DOHH2 (cell line): ENCODE data around the gene SPAG16.
"Not testable (repeated sequence)": the region's sequence is repeated elsewhere in the genome, so short reads cannot be mapped to it uniquely, and the experiment has no call there.

Experiments
- H3F3A ChIP-seq: fragments of 200-600 bp; sonication (generic), shearing (Covaris generic); 2 replicates; pipeline ENCODE4 v1.6.0; 2016; ENCODE audit warnings: antibody characterized with exemption, mild to moderate bottlenecking; ENCODE audit not compliant: control insufficient read depth, insufficient read depth
- H3K27ac ChIP-seq: fragments of 200-600 bp; sonication (generic); 2 replicates; pipeline ENCODE4 v1.5.1; 2014; ENCODE audit warnings: low read depth, mild to moderate bottlenecking, low read length, moderate library complexity
- H3K27me3 ChIP-seq: fragments of 200-600 bp; sonication (generic); 2 replicates; pipeline ENCODE4 v1.6.1; 2014; ENCODE audit warnings: mild to moderate bottlenecking, low read length, mixed read lengths; ENCODE audit not compliant: control insufficient read depth
- H3K36me3 ChIP-seq: fragments of 200-600 bp; sonication (generic); 2 replicates; pipeline ENCODE4 v1.6.1; 2014; ENCODE audit warnings: mild to moderate bottlenecking, low read length, moderate library complexity, mixed read lengths; ENCODE audit not compliant: control insufficient read depth
- H3K4me1 ChIP-seq: fragments of 200-600 bp; sonication (generic); 2 replicates; pipeline ENCODE4 v1.6.1; 2014; ENCODE audit warnings: mild to moderate bottlenecking, low read length, mixed read lengths; ENCODE audit not compliant: control insufficient read depth
- H3K4me2 ChIP-seq: fragments of 200-600 bp; sonication (generic); 2 replicates; pipeline ENCODE4 v1.6.0; 2014; ENCODE audit warnings: mild to moderate bottlenecking, low read length, moderate library complexity
- H3K4me3 ChIP-seq: fragments of 200-600 bp; sonication (generic); 2 replicates; pipeline ENCODE4 v1.5.1; 2014; ENCODE audit warnings: mild to moderate bottlenecking, low read length, mixed read lengths
- H3K79me2 ChIP-seq: fragments of 200-600 bp; sonication (generic); 2 replicates; pipeline ENCODE4 v1.6.1; 2014; ENCODE audit warnings: mild to moderate bottlenecking, low read length, mixed read lengths; ENCODE audit not compliant: control insufficient read depth
- H3K9me2 ChIP-seq: fragments of 200-600 bp; sonication (generic); replicated peaks from 2 replicates; pipeline ENCODE4 v1.6.1; 2014; ENCODE audit warnings: mild to moderate bottlenecking, low read length, mixed read lengths; ENCODE audit not compliant: control insufficient read depth
- H3K9me3 ChIP-seq: fragments of 200-600 bp; sonication (generic); 2 replicates; pipeline ENCODE4 v1.6.1; 2014; ENCODE audit warnings: antibody characterized with exemption, low read length, mixed read lengths; ENCODE audit not compliant: control insufficient read depth, insufficient read depth
- H4K20me1 ChIP-seq: fragments of 200-600 bp; sonication (generic); 2 replicates; pipeline ENCODE4 v1.6.0; 2014; ENCODE audit warnings: low read depth, mild to moderate bottlenecking, antibody characterized with exemption, low read length, moderate library complexity; ENCODE audit not compliant: control insufficient read depth, insufficient read depth
- CTCF ChIP-seq: fragments of 200-600 bp; sonication (generic); IDR thresholded peaks from one replicate; pipeline ENCODE4 v1.5.1; 2014; ENCODE audit warnings: antibody characterized with exemption, mild to moderate bottlenecking, low read depth, low read length; ENCODE audit not compliant: poor library complexity, severe bottlenecking
- EZH2phosphoT487 ChIP-seq: fragments of 200-600 bp; sonication (generic); IDR thresholded peaks from 2 replicates; pipeline ENCODE4 v1.6.1; 2017; ENCODE audit warnings: borderline replicate concordance, mild to moderate bottlenecking, antibody characterized with exemption, low read length, moderate library complexity, mixed read lengths

The SPAG16 gene

GRCh38 chr2:213991453-213992108, 707.3 kb downstream of the SPAG16 start:
- Histone ChIP-seq H3K79me2 (no peaks in the 10 kb centered on the region), H3K9me3 (no peaks in the 10 kb centered on the region), H3K36me3 (no peaks in the 10 kb centered on the region), H3K27ac (no peak overlapping the region), H3K4me3 (no peak overlapping the region), H3K4me1 (no peaks in the 10 kb centered on the region), H3K27me3 (no peaks in the 10 kb centered on the region), H3K4me2 (no peak overlapping the region), H4K20me1 (no peaks in the 10 kb centered on the region), H3K9me2 (no peaks in the 10 kb centered on the region), H3F3A (no peaks in the 10 kb centered on the region)
- TF ChIP-seq CTCF (no peak), EZH2phosphoT487 (no peak)

DNA sequence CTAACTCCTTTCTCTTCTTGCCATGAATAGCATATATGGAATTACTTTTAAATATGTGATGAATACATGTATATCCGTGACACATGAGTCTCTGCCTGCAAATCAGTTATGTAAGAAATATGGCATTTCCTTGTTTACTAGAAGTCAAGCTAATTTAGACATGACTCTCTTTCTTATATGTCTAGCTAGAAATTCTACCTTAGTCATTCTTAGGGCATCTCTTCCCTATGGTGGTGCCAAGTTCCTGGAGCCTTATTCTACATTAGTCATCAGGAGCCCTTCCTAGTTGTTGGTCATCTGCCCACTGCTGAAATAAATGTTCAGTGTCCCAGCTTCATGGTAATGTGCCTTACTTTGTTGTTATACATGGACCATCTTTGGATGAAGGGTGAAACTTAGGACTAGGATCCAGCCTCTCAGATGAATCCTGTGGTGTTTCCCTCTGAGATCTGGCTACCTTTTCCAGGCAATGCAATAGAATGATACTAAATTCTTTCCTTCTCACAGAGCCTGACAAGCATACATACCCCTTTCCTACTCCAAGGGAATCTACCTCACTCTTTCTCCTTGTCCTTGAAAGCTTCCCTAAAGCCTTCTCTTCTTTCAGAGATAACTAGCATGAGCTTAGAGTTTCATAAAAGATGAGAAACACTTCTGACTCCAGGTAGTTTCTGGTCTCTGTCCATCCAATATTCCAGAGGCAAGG, 711.3 kb downstream of the SPAG16 start:
- H3K27me3 ChIP-seq: no peaks in the 10 kb centered on the region
- H3F3A ChIP-seq: no peaks in the 10 kb centered on the region
- H3K4me3 ChIP-seq: no peak overlapping the region
- H4K20me1 ChIP-seq: no peaks in the 10 kb centered on the region
- no peak overlapping the region for H3K4me2 ChIP-seq
- no peak for TF ChIP-seq EZH2phosphoT487
- no peak for TF ChIP-seq CTCF
- H3K9me2 ChIP-seq: no peaks in the 10 kb centered on the region
- no peaks in the 10 kb centered on the region for H3K4me1 ChIP-seq
- no peaks in the 10 kb centered on the region for H3K9me3 ChIP-seq
- no peaks in the 10 kb centered on the region for H3K79me2 ChIP-seq
- H3K27ac ChIP-seq: no peak overlapping the region
- no peaks in the 10 kb centered on the region for H3K36me3 ChIP-seq

GRCh38 chr2:213998976-213999375, 714.7 kb downstream of the SPAG16 start:
- H3F3A ChIP-seq, H3K36me3 ChIP-seq, H3K9me3 ChIP-seq, H3K4me2 ChIP-seq, H3K27ac ChIP-seq, H4K20me1 ChIP-seq, H3K79me2 ChIP-seq, H3K9me2 ChIP-seq, H3K4me3 ChIP-seq, H3K4me1 ChIP-seq, H3K27me3 ChIP-seq: not testable (repeated sequence)

DNA sequence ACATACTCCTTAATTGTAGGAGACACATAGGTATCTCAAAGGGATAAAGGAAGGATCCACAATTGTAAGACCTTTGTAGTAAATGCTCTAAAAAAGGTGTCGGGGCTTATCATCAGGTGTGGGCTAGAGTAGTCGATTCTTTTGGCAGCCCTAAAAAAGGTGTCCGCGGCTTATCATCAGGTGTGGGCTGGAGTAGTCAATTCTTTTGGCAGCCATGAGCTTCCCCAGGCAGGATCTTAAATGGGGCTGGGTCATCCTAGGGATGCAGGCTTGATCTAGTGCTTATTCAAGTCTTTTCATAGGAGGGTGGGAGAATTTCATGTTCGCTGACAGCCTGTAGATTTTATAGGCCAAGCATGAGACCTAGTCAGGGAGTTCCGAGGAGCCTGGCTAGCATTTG, 720.2 kb downstream of the SPAG16 start:
- H3K9me2 ChIP-seq: no peaks in the 10 kb centered on the region
- no peaks in the 10 kb centered on the region for H3K27me3 ChIP-seq
- H3K4me2 ChIP-seq: no peak overlapping the region
- TF ChIP-seq CTCF (no peak), EZH2phosphoT487 (no peak)
- H3K9me3 ChIP-seq: no peaks in the 10 kb centered on the region
- no peaks in the 10 kb centered on the region for H4K20me1 ChIP-seq
- no peaks in the 10 kb centered on the region for H3K79me2 ChIP-seq
- H3K4me3 ChIP-seq: no peak overlapping the region
- no peak overlapping the region for H3K27ac ChIP-seq
- no peaks in the 10 kb centered on the region for H3K4me1 ChIP-seq
- H3F3A ChIP-seq: no peaks in the 10 kb centered on the region
- no peaks in the 10 kb centered on the region for H3K36me3 ChIP-seq
